A673 (cell line): ENCODE results near the gene DUSP14. TPM values are rescaled to one million over a fixed set of nuclear protein-coding genes. Genes with fewer than 3 reads are reported as not detected.
"Not testable (repeated sequence)": the region's sequence is repeated elsewhere in the genome, so short reads cannot be mapped to it uniquely, and the experiment has no call there.

Experiments
- Bru-seq: library from RNA; stranded (reverse); fragments of 400-500 nt; gene quantifications from one replicate; lab custom pipeline; 2021; lab: Mats Ljungman, UMichigan
- BruChase-seq, 2 experiments: library from RNA; stranded (reverse); fragments of 400-500 nt; gene quantifications; one replicate each; lab custom pipeline; 2021; lab: Mats Ljungman, UMichigan
- BruUV-seq: library from RNA; stranded (reverse); fragments of 400-500 nt; replicated peaks from 2 replicates; lab custom pipeline; 2021; lab: Mats Ljungman, UMichigan
- CTCF ChIA-PET: fragments of 300-600 bp; sonication (Branson Sonifier 250); formaldehyde crosslinking; loops from one replicate; lab custom pipeline; 2022; ENCODE audit warnings: antibody characterized with exemption; lab: Charles Lee
- POLR2A ChIA-PET: fragments of 300-600 bp; sonication (Branson Sonifier 250); formaldehyde crosslinking; loops from one replicate; lab custom pipeline; 2022; ENCODE audit warnings: antibody characterized with exemption; ENCODE audit not compliant: low non-redundant PET; lab: Charles Lee
- DNase-seq: peaks from one replicate; pipeline ENCODE4 v3.0.0-alpha.2; 2015; ENCODE audit warnings: low spot score
- H3K27ac ChIP-seq: fragments of 200-600 bp; sonication (generic); 2 replicates; pipeline ENCODE4 v1.5.1; 2016; ENCODE audit warnings: mixed run types, low read depth, mild to moderate bottlenecking, mixed read lengths, antibody characterized with exemption, low read length; ENCODE audit not compliant: poor library complexity, severe bottlenecking
- H3K27me3 ChIP-seq: fragments of 200-600 bp; sonication (generic); replicated peaks from 2 replicates; pipeline ENCODE4 v1.6.1; 2017; ENCODE audit warnings: mixed run types, low read depth, mild to moderate bottlenecking, mixed read lengths, antibody characterized with exemption, low read length; ENCODE audit not compliant: insufficient read depth, poor library complexity
- H3K36me3 ChIP-seq: fragments of 200-600 bp; sonication (generic); 2 replicates; pipeline ENCODE4 v1.6.1; 2016; ENCODE audit warnings: mixed run types, mild to moderate bottlenecking, mixed read lengths, antibody characterized with exemption, low read length; ENCODE audit not compliant: insufficient read depth, poor library complexity, severe bottlenecking
- H3K4me1 ChIP-seq: fragments of 200-600 bp; sonication (generic); 2 replicates; pipeline ENCODE4 v1.6.1; 2017; ENCODE audit warnings: mixed run types, mild to moderate bottlenecking, mixed read lengths, antibody characterized with exemption, low read length; ENCODE audit not compliant: insufficient read depth, poor library complexity, severe bottlenecking
- H3K4me3 ChIP-seq: fragments of 200-600 bp; sonication (generic); 2 replicates; pipeline ENCODE4 v1.5.1; 2016; ENCODE audit warnings: low read depth, mixed run types, mild to moderate bottlenecking, mixed read lengths, low read length; ENCODE audit not compliant: poor library complexity, severe bottlenecking
- H3K9me3 ChIP-seq: fragments of 200-600 bp; sonication (generic); 2 replicates; pipeline ENCODE4 v1.6.1; 2016; ENCODE audit warnings: mixed run types, low read depth, mild to moderate bottlenecking, mixed read lengths, antibody characterized with exemption, low read length; ENCODE audit not compliant: poor library complexity, severe bottlenecking
- CTCF ChIP-seq: fragments of 300-800, 200-600 bp; sonication (generic); conservative IDR thresholded peaks from 2 replicates; pipeline ENCODE4 v1.5.1; 2017; ENCODE audit warnings: low read depth, mild to moderate bottlenecking, antibody characterized with exemption, low read length, moderate library complexity, mixed read lengths
- EZH2 ChIP-seq: fragments of 200-600 bp; sonication (generic); IDR thresholded peaks from 2 replicates; pipeline ENCODE4 v1.6.1; 2017; ENCODE audit warnings: borderline replicate concordance, low read depth, mild to moderate bottlenecking, mixed read lengths, antibody characterized with exemption, low read length; ENCODE audit not compliant: poor library complexity, severe bottlenecking
- intact Hi-C: fragments of 100-400 bp; cut with micrococcal nuclease; formaldehyde crosslinking; loops from one replicate; pipeline ENCODE4 v1.10.0; 2022; ENCODE audit not compliant: unreplicated experiment
- long read RNA-seq: library from polyadenylated mRNA; stranded (forward); transcript quantifications from one replicate; pipeline ENCODE4 v2.0.0, GENCODE V29; 2022
- total RNA-seq: library from RNA; stranded (reverse); gene quantifications from 2 replicates; pipeline ENCODE4 v1.2.3, GENCODE V29; 2021

The DUSP14 gene
- total RNA-seq (13.8 and 14.0 TPM in 2 replicates), Bru-seq, nascent RNA (percentile 55 among the genes with signal in this experiment), BruChase-seq, experiment 1, labeled RNA remaining after a 2-hour chase (percentile 59 among the genes with signal in this experiment), BruChase-seq, experiment 2, labeled RNA remaining after a 6-hour chase (percentile 55 among the genes with signal in this experiment)
- long read RNA-seq, partial matches to known transcripts: 0 of 3 reads
- long read RNA-seq, other reads (novel, unspliced or antisense): 0 of 3 reads

GRCh38 chr17:37489197-37490001 is at the start of gene DUSP14:
TSS of gene DUSP14 (plus strand) at chr17:37489891. CDS start at chr17:37512273, 22,382 bp downstream.
- peak; percentile 86 for DNase-seq
- CTCF ChIA-PET: no interaction called here
- Histone ChIP-seq H3K27me3 (no peaks in the 10 kb centered on the region), H3K36me3 (no peaks in the 10 kb centered on the region), H3K9me3 (no peaks in the 10 kb centered on the region), H3K27ac (peak within 1 kb of the TSS; percentile 75), H3K4me1 (peaks cover 13% of the 10 kb centered on the region), H3K4me3 (peak within 1 kb of the TSS; percentile 65)
- POLR2A ChIA-PET: no interaction called here
- no peak for TF ChIP-seq EZH2
- TF ChIP-seq CTCF: no peak
- no TSS peak for BruUV-seq
- intact Hi-C loops: no loop called here

- intact Hi-C loops: no loop called here
- no TSS peak for BruUV-seq
- Histone ChIP-seq H3K4me1 (no peaks in the 10 kb centered on the region), H3K4me3 (no peak overlapping the region), H3K9me3 (no peaks in the 10 kb centered on the region), H3K36me3 (peaks cover 24% of the 10 kb centered on the region), H3K27ac (no peak overlapping the region), H3K27me3 (no peaks in the 10 kb centered on the region)
- DNase-seq: no peak
- CTCF ChIA-PET: no interaction called here
- TF ChIP-seq EZH2: no peak
- TF ChIP-seq CTCF: no peak
- POLR2A ChIA-PET: no interaction called here
Measured at GRCh38 chr17:37440424-37440823, 49.3 kb upstream of the DUSP14 start.

- POLR2A ChIA-PET, DNase-seq, H3K9me3 ChIP-seq, H3K4me1 ChIP-seq, BruUV-seq, intact Hi-C loops, H3K4me3 ChIP-seq, H3K27ac ChIP-seq, H3K27me3 ChIP-seq, CTCF ChIA-PET: not testable (repeated sequence)
- peaks cover 23% of the 10 kb centered on the region for H3K36me3 ChIP-seq
Measured at GRCh38 chr17:37441369-37442014, 48.2 kb upstream of the DUSP14 start.
